WERI-Rb-1 (cell line): ENCODE measurements around the gene NKX1-2.

Experiments
- DNase-seq: peaks from one replicate; pipeline ENCODE4 v3.0.0-alpha.2; 2020
- H3K27ac ChIP-seq: fragments of 250-450 bp; sonication (Bioruptor Pico); 2 replicates; pipeline ENCODE4 v1.5.1; 2020; ENCODE audit warnings: mild to moderate bottlenecking, moderate library complexity
- H3K27me3 ChIP-seq: fragments of 250-450 bp; sonication (Bioruptor Pico); 2 replicates; pipeline ENCODE4 v1.5.1; 2021; ENCODE audit warnings: mild to moderate bottlenecking, low read depth, moderate library complexity; ENCODE audit not compliant: insufficient read depth, severe bottlenecking
- H3K36me3 ChIP-seq: fragments of 250-450 bp; sonication (Bioruptor Pico); 2 replicates; pipeline ENCODE4 v1.5.1; 2020; ENCODE audit warnings: mild to moderate bottlenecking, moderate library complexity
- H3K4me3 ChIP-seq: 2 replicates; pipeline ENCODE4 v1.5.1; 2011; ENCODE audit warnings: low read depth, mild to moderate bottlenecking, control low read depth, low read length
- H3K9me3 ChIP-seq: fragments of 250-450 bp; sonication (Bioruptor Pico); 2 replicates; pipeline ENCODE4 v1.5.1; 2021; ENCODE audit warnings: mild to moderate bottlenecking, moderate library complexity; ENCODE audit not compliant: severe bottlenecking
- CTCF ChIP-seq: IDR thresholded peaks from 2 replicates; pipeline ENCODE4 v1.5.1; 2011; ENCODE audit warnings: low read depth, mild to moderate bottlenecking, control low read depth, inconsistent platforms, low read length

The NKX1-2 gene

DNA sequence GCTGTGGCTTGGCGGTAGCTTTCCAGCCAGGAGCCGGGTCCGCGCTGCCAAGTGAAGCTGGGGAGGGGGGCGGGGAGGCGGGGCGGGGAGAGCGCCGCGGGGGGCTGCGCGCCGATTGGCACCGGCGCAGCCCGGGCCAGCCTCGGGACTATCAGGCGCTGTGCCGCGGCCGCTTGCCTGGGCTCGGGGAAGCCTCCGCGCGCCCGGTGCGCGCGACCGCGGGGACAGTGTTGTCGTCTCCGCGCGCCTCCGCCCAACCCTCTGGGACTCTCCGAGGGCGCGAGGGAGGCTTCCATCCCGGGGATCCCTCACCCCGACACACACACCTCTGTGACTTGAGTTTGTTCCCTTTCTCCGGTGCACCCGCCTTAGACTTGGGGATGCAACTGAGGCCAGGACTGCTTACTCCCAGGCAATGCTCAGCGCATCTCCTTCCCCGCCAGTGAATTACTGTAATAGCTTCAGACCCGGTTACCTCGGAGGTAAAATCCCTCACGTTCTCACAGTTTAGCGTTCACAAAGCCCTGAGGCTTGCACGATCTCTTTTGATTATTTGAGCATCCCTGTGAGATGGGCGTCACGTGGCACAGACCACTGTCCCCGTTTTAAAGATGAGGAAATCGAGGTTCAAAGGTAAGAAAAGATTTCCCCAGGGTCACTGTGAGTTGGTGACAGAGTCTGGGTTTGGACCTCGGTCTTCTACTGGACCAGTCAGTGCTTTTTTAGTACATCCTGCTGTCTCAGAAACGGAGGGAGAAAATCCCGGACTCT lies at the start of gene NKX1-2:
Gene NKX1-2, minus strand, starts transcription at position 24 of the 771 bp plus-strand sequence. CDS start 92 bp downstream, outside the sequence.
- Histone ChIP-seq H3K27ac (no peak within 1 kb of the TSS), H3K9me3 (no peaks in the 10 kb centered on the region), H3K4me3 (peak within 1 kb of the TSS; percentile 47), H3K27me3 (peaks cover 35% of the 10 kb centered on the region), H3K36me3 (no peaks in the 10 kb centered on the region)
- TF ChIP-seq CTCF = no peak
- DNase-seq = peak; percentile 45

DNA sequence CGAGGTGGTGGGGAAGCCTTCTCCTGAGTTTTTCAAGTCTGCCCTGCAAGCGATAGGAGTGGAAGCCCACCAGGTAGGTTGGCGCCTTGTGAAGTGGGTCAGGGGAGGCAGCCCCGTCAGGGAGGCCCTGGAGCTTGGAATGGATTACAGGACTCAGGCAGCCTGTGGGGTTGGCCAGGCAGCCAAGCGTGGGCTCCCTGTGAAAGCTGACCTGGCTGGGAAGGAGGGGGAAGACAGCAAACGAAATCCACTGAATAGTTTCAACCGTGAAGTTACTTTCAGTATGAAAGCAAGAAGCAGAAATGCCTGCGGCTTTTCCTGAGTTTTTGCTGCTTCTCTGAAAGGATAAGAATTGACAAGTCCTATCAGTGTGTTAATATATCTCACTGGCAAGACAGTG lies 48.2 kb upstream of the NKX1-2 start:
- Histone ChIP-seq H3K9me3 (no peaks in the 10 kb centered on the region), H3K36me3 (no peaks in the 10 kb centered on the region), H3K27ac (no peak overlapping the region), H3K27me3 (no peaks in the 10 kb centered on the region), H3K4me3 (no peak overlapping the region)
- DNase-seq = no peak
- no peak for TF ChIP-seq CTCF

DNA sequence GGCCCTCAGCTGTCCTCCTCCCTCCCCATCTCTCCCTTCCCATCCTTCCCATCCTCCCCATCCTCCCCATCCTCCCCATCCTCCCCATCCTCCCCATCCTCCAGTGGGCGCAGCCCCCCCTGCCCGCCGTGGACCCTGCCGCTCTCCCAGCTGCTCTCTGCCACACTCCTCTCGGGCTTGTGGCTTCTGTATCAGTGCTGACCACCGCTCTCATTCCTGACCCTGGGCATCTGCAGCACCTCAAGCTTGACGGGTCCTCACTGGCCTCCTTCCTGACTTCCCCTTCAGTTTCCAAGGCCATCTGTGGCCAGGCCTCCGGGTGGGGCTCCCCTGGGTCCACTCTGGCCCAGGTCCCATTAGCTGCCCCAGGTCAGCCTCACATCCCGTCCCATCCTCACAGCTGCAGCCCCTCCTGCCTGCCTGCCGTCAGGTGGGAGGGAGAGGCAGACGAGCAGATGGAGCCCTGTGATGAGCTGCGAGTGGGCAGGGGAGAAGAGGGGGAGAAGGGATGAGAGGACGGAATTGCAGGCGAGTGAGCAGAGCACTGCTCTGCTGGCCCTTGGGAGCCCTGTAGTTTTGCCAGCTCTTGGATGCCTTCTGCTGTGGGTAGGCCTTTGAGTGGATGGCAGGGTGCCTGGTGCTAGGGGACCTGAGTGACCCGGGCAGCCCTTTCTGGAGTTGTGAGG lies 47.5 kb upstream of the NKX1-2 start:
- Histone ChIP-seq H3K27ac (no peak overlapping the region), H3K36me3 (no peaks in the 10 kb centered on the region), H3K4me3 (no peak overlapping the region), H3K9me3 (no peaks in the 10 kb centered on the region), H3K27me3 (no peaks in the 10 kb centered on the region)
- no peak for TF ChIP-seq CTCF
- peak; percentile 36 for DNase-seq

DNA sequence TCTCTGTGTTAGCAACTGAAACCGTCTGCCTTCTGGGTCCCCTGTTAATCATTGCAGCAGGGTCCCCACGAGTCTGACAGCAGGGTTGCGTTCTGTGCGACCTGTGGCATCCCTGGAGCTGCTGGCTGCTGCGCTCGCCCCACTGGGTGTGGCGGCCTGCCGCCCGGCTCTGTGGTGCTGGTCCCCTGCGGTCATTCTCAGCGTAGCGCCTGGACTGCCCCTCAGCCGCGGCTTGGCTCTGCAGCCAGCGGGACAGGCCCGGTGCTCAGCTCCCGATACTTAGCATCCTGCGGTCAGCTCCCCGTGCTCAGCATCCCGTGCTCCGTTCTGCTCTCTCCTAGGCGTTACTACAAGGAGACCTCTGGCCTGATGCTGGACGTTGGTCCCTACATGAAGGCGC lies 46.8 kb upstream of the NKX1-2 start:
- TF ChIP-seq CTCF = no peak
- no peak for DNase-seq

DNA sequence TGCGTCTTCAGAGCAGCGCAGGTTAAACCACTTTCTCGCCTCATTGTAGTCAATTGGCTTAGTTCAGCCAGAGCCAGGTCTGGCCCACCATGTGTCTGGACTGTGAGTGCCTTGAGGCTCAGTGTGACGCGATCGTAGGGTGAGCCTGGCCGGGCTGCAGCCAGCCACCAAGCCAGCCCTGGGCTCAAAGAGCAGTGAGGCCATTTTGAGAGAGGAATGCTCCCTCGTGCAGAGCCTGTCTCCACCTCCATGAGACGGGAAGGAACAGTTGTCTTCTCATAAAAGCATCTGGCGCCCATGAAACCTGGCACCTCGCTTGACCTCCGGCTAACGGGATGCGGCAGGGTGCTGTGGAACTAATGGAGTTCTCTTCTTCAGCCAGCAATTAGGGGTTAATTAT lies 46.3 kb upstream of the NKX1-2 start:
- Histone ChIP-seq H3K27me3 (no peaks in the 10 kb centered on the region), H3K4me3 (no peak overlapping the region), H3K9me3 (no peaks in the 10 kb centered on the region), H3K36me3 (no peaks in the 10 kb centered on the region), H3K27ac (no peak overlapping the region)
- no peak for DNase-seq
- no peak for TF ChIP-seq CTCF

More for the DNA sequence above, 46.8 kb upstream of the NKX1-2 start:
- Histone ChIP-seq H3K4me3 (no peak overlapping the region), H3K9me3 (no peaks in the 10 kb centered on the region), H3K27ac (no peak overlapping the region), H3K36me3 (no peaks in the 10 kb centered on the region), H3K27me3 (no peaks in the 10 kb centered on the region)
